Eye (tissue), 1 donor: ENCODE measurements around the gene TVP23C.
A peak's percentile ranks its signal among the peaks of the same experiment; 100 is the strongest.
"Not testable (repeated sequence)": the region's sequence is repeated elsewhere in the genome, so short reads cannot be mapped to it uniquely, and the experiment has no call there.

ENCODE experiments used
- DNase-seq: peaks from one replicate; pipeline ENCODE4 v3.0.0-alpha.2; 2015

TVP23C gene

GRCh38 chr17:15563375-15563857 lies at the start of gene TVP23C:
Gene TVP23C (minus strand): TSS chr17:15563483. CDS start chr17:15563448, 35 bp downstream.
- peak; percentile 86 for DNase-seq

- DNase-seq: not testable (repeated sequence)
Observed at GRCh38 chr17:15592960-15593359, 29.7 kb upstream of the TVP23C start.

- peak; percentile 56 for DNase-seq
Observed at GRCh38 chr17:15591986-15592385, 28.7 kb upstream of the TVP23C start.

- DNase-seq: not testable (repeated sequence)
Observed at GRCh38 chr17:15590844-15591243, 27.6 kb upstream of the TVP23C start.

- DNase-seq: not testable (repeated sequence)
Observed at GRCh38 chr17:15589544-15590536, 26.6 kb upstream of the TVP23C start.

- DNase-seq: not testable (repeated sequence)
Observed at GRCh38 chr17:15588017-15588416, 24.7 kb upstream of the TVP23C start.

GRCh38 chr17:15583313-15583712 lies 20.0 kb upstream of the TVP23C start:
- DNase-seq: not testable (repeated sequence)

GRCh38 chr17:15581462-15581861 lies 18.2 kb upstream of the TVP23C start:
- DNase-seq: not testable (repeated sequence)

- DNase-seq: not testable (repeated sequence)
Observed at GRCh38 chr17:15576848-15577247, 13.6 kb upstream of the TVP23C start.

- not testable (repeated sequence) for DNase-seq
Observed at GRCh38 chr17:15574660-15575059, 11.4 kb upstream of the TVP23C start.

- DNase-seq: not testable (repeated sequence)
Observed at GRCh38 chr17:15573870-15574269, 10.6 kb upstream of the TVP23C start.

GRCh38 chr17:15562613-15563374 lies 489 bp downstream of the TVP23C start:
- DNase-seq: not testable (repeated sequence)

- not testable (repeated sequence) for DNase-seq
Observed at GRCh38 chr17:15561439-15561838, 1.8 kb downstream of the TVP23C start.

- DNase-seq: not testable (repeated sequence)
Observed at GRCh38 chr17:15558403-15559105, 4.7 kb downstream of the TVP23C start.

GRCh38 chr17:15557334-15557832 lies 5.9 kb downstream of the TVP23C start:
- not testable (repeated sequence) for DNase-seq

- not testable (repeated sequence) for DNase-seq
Observed at GRCh38 chr17:15552932-15553331, 10.4 kb downstream of the TVP23C start.

- not testable (repeated sequence) for DNase-seq
Observed at GRCh38 chr17:15549552-15549951, 13.7 kb downstream of the TVP23C start.

- DNase-seq: not testable (repeated sequence)
Observed at GRCh38 chr17:15546604-15547003, 16.7 kb downstream of the TVP23C start.

- DNase-seq: not testable (repeated sequence)
Observed at GRCh38 chr17:15540371-15541219, 22.7 kb downstream of the TVP23C start.

- DNase-seq: not testable (repeated sequence)
Observed at GRCh38 chr17:15533122-15533521, 30.2 kb downstream of the TVP23C start.
